Gastrocnemius medialis (tissue), 4 donors: ENCODE results near the gene GNAI1.

Source experiments
- POLR2A ChIP-seq, 2 donors: fragments of 450-650 bp; IDR thresholded peaks; one replicate each; pipeline ENCODE4 v1.6.1; 2017; ENCODE audit warnings: antibody characterized with exemption in 2 of 2, mild to moderate bottlenecking in 2 of 2, moderate library complexity in 2 of 2
- TF ChIP-seq, protein P1 (sequence below), 5 experiments: fragments of 450-650 bp in 3 of 5; fragments of 200-600 bp in 2 of 5; sonication (generic) in 2 of 5; IDR thresholded peaks in 4 of 5; conservative IDR thresholded peaks in 1 of 5; 1 replicate in 4 of 5; 2 replicates in 1 of 5; pipeline ENCODE4 v1.5.1; 2016 to 2019; ENCODE audit warnings: antibody characterized with exemption in 5 of 5, mild to moderate bottlenecking in 3 of 5, moderate library complexity in 3 of 5

GRCh38 chr7:80124526-80125264 lies 9.9 kb upstream of the GNAI1 start:
- TF ChIP-seq POLR2A (IDR thresholded peaks at IDR 0.05): no peak
- TF ChIP-seq, protein P1, sequence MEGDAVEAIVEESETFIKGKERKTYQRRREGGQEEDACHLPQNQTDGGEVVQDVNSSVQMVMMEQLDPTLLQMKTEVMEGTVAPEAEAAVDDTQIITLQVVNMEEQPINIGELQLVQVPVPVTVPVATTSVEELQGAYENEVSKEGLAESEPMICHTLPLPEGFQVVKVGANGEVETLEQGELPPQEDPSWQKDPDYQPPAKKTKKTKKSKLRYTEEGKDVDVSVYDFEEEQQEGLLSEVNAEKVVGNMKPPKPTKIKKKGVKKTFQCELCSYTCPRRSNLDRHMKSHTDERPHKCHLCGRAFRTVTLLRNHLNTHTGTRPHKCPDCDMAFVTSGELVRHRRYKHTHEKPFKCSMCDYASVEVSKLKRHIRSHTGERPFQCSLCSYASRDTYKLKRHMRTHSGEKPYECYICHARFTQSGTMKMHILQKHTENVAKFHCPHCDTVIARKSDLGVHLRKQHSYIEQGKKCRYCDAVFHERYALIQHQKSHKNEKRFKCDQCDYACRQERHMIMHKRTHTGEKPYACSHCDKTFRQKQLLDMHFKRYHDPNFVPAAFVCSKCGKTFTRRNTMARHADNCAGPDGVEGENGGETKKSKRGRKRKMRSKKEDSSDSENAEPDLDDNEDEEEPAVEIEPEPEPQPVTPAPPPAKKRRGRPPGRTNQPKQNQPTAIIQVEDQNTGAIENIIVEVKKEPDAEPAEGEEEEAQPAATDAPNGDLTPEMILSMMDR (IDR thresholded peaks at IDR 0.05 in 4 of 5, conservative IDR thresholded peaks at IDR 0.05 in 1 of 5): no peak
